Esophagus squamous epithelium (tissue), 5 donors: Measurements from ENCODE around the gene ABHD2. TPM values are rescaled to one million over a fixed set of nuclear protein-coding genes. Genes with fewer than 3 reads are reported as not detected.

Source experiments
- DNase-seq: peaks from one replicate; lab custom pipeline; 2025; lab: John Stamatoyannopoulos, UW
- H3K27ac ChIP-seq, 4 donors: fragments of 200-600 bp; sonication (generic); one replicate each; pipeline ENCODE4 v1.5.1; 2016 to 2019; ENCODE audit warnings: mild to moderate bottlenecking in 1 of 4
- H3K27me3 ChIP-seq, 4 donors: fragments of 200-600 bp; sonication (generic); 1 replicate in 3 of 4; 2 replicates in 1 of 4; pipeline versions ENCODE4 v1.5.1 to v1.6.0; 2017 to 2021; ENCODE audit warnings: antibody characterized with exemption in 1 of 4
- H3K36me3 ChIP-seq, 3 donors: fragments of 200-600 bp; sonication (generic); one replicate each; pipeline ENCODE4 v1.5.1; 2016 to 2019
- H3K4me1 ChIP-seq, 3 donors: fragments of 200-600 bp; sonication (generic); one replicate each; pipeline ENCODE4 v1.5.1; 2017 to 2019
- H3K4me3 ChIP-seq, 4 donors: fragments of 200-600 bp; sonication (generic); 1 replicate in 3 of 4; 2 replicates in 1 of 4; pipeline ENCODE4 v1.5.1; 2016 to 2019; ENCODE audit warnings: mild to moderate bottlenecking in 2 of 4, moderate library complexity in 1 of 4
- H3K9me3 ChIP-seq, 3 donors: fragments of 200-600 bp; sonication (generic); one replicate each; pipeline ENCODE4 v1.5.1; 2016 to 2019
- CTCF ChIP-seq, 6 experiments: fragments of 450-650 bp in 4 of 6; fragments of 200-600 bp in 2 of 6; sonication (generic) in 2 of 6; IDR thresholded peaks; one replicate each; pipeline ENCODE4 v1.5.1; 2016 to 2019; ENCODE audit warnings: antibody characterized with exemption in 6 of 6, mild to moderate bottlenecking in 4 of 6, moderate library complexity in 4 of 6
- POLR2A ChIP-seq, 4 donors: fragments of 450-650 bp; IDR thresholded peaks; one replicate each; pipeline ENCODE4 v1.6.1; 2017; ENCODE audit warnings: antibody characterized with exemption in 4 of 4, mild to moderate bottlenecking in 4 of 4, moderate library complexity in 3 of 4
- WGBS, 2 donors: methylation state at CpG; one replicate each; pipeline ENCODE4 v1.1.5; 2018; 5-methylcytosine and 5-hydroxymethylcytosine counted together
- intact Hi-C: fragments of 100-400 bp; cut with DNase I; formaldehyde crosslinking; loops from one replicate; pipeline ENCODE4 v1.15.0; 2022
- total RNA-seq, 4 donors: library from RNA; depleted of rRNA; stranded (reverse); fragments of >200 nt; gene quantifications; one replicate each; pipeline ENCODE4 v1.1.0, GENCODE V29; 2016
- donor health status: DM: yes; HTN: yes; CAD: no.

ABHD2 gene
- total RNA-seq, 4 donors from 2014 or later, result 31.0 to 49.3 (median 35.3) TPM

- intact Hi-C loops, result no loop called here
- Histone ChIP-seq H3K4me3 (no peak overlapping the region), H3K27me3 (no peaks in the 10 kb centered on the region), H3K9me3 (no peaks in the 10 kb centered on the region), H3K36me3 (peaks cover 19 to 95% (median 24%) of the 10 kb centered on the region in 3 donors), H3K27ac (no peak overlapping the region), H3K4me1 (no peaks in the 10 kb centered on the region)
- TF ChIP-seq POLR2A (IDR thresholded peaks at IDR 0.05) (no peak), CTCF (IDR thresholded peaks at IDR 0.05) (no peak)
- no peak for DNase-seq
- 77 to 81% methylated on average over 6 of the region's 6 CpGs for WGBS, 2 donors
Observed at GRCh38 chr15:89186803-89187202, 98.5 kb downstream of the ABHD2 start.

DNA sequence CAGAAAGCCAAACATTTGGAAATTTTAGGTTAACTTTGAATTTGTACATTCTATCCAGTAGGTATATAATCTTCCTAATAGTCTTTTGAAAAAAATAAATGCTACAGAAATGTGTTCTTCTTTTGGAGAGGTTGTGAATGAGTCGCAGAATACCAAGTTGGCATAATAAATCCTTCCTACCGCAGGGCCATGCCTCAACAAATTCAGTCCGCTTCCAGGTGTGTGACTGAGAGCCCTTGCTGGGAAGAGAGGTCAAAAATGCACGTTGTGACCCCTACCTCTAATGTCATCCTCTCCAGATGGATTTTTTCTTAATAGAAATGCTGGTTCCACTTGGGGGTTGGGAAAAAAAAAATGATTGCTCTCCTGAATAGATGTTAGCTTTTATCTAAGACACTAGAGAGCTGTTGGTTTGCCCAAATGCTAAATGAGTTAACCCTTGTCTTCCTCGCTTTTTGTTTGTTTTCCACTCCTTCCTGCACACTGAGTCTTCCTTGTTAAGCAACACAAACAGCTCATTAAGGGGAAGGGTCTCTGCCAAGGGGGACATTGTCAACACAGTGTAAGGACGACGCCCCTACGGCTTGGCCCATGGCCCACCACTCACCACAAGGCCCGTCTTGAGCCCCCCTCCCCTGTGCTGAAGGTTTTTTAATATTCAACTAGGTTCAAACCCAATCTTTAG, 99.2 kb downstream of the ABHD2 start:
- WGBS, 2 donors, result 69 to 74% methylated on average over 9 of the region's 9 CpGs
- H3K4me3 ChIP-seq, result no peak overlapping the region
- H3K27me3 ChIP-seq, result no peaks in the 10 kb centered on the region
- no peak for TF ChIP-seq POLR2A (IDR thresholded peaks at IDR 0.05)
- TF ChIP-seq CTCF (IDR thresholded peaks at IDR 0.05), result no peak
- no peak overlapping the region for H3K27ac ChIP-seq
- intact Hi-C loops, result no loop called here
- H3K36me3 ChIP-seq, result peaks cover 23 to 95% (median 24%) of the 10 kb centered on the region in 3 donors
- no peaks in the 10 kb centered on the region for H3K9me3 ChIP-seq
- no peaks in the 10 kb centered on the region for H3K4me1 ChIP-seq
- no peak for DNase-seq

GRCh38 chr15:89187986-89188514, 99.8 kb downstream of the ABHD2 start:
- WGBS, 2 donors, result 87 to 92% methylated on average over 7 to 8 of the region's 8 CpGs

DNA sequence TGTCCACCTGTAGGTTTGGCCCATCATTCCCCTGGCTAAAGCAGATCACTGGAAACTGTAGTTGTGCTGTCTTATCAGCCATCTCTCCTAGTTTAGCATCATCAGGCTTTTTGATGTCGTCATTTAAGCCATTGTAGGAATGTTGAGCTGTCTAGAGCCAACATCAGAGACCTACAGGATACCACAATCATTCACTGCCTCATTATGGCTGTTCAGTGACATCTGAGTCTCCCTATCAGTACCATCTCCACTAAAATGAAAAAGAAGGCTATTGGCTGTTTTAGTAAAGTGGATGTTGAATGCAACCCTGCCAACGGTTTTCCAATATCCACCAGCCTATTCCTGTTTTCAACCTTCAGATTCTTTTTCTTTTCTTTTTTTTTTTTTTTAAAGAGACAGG, 103.9 kb downstream of the ABHD2 start:
- intact Hi-C loops, result no loop called here
- H3K9me3 ChIP-seq, result no peaks in the 10 kb centered on the region
- no peak for TF ChIP-seq POLR2A (IDR thresholded peaks at IDR 0.05)
- no peak for TF ChIP-seq CTCF (IDR thresholded peaks at IDR 0.05)
- peaks cover 23 to 92% (median 41%) of the 10 kb centered on the region in 3 donors for H3K36me3 ChIP-seq
- peaks cover under 1 to 8% (median 6%) of the 10 kb centered on the region in 3 donors for H3K4me1 ChIP-seq
- no peak overlapping the region for H3K4me3 ChIP-seq
- no peak for DNase-seq
- H3K27ac ChIP-seq, result no peak overlapping the region
- WGBS, 2 donors, result 52 to 58% methylated on average over 2 of the region's 2 CpGs
- H3K27me3 ChIP-seq, result no peaks in the 10 kb centered on the region

More at GRCh38 chr15:89187986-89188514, 99.8 kb downstream of the ABHD2 start:
- H3K4me1 ChIP-seq, result no peaks in the 10 kb centered on the region
- H3K27ac ChIP-seq, result no peak overlapping the region
- no peak overlapping the region for H3K4me3 ChIP-seq
- H3K9me3 ChIP-seq, result no peaks in the 10 kb centered on the region
- intact Hi-C loops, result no loop called here
- TF ChIP-seq POLR2A (IDR thresholded peaks at IDR 0.05), result no peak
- H3K36me3 ChIP-seq, result peaks cover 24 to 96% (median 27%) of the 10 kb centered on the region in 3 donors
- DNase-seq, result no peak
- H3K27me3 ChIP-seq, result no peaks in the 10 kb centered on the region

DNA sequence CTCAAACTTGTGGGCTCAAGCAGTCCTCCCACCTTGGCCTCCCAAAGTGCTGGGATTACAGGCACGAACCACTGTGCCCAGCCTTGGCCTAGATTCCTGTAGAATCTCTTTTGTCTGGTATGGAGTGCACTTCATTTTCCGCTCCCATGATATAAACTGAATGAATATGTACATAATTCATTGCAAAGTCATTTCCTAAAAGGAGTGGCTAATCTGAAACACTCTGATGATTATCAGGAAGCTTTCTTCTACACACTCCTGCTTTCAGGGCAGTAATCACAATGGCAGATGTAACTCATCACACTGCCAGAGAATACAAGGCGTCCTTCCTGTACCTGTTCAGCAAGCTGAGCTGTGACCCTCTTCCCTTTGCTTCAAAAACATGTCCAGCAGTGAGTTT, 104.5 kb downstream of the ABHD2 start:
- H3K36me3 ChIP-seq, result peaks cover 19 to 86% (median 41%) of the 10 kb centered on the region in 3 donors
- H3K27ac ChIP-seq, result no peak overlapping the region
- no peak for DNase-seq
- no peaks in the 10 kb centered on the region for H3K27me3 ChIP-seq
- WGBS, 2 donors, result 79 to 91% methylated on average over 3 of the region's 3 CpGs
- H3K4me3 ChIP-seq, result no peak overlapping the region
- H3K9me3 ChIP-seq, result no peaks in the 10 kb centered on the region
- intact Hi-C loops, result no loop called here
- no peak for TF ChIP-seq CTCF (IDR thresholded peaks at IDR 0.05)
- no peak for TF ChIP-seq POLR2A (IDR thresholded peaks at IDR 0.05)
- H3K4me1 ChIP-seq, result peaks cover 7 to 14% (median 13%) of the 10 kb centered on the region in 3 donors
